ENCODE measurements around the gene CEP350. TPM values are rescaled to one million over a fixed set of nuclear protein-coding genes. Genes with fewer than 3 reads are reported as not detected.

Gene CEP350
- total RNA-seq, 1 experiment from 2014 or later, result 42.3 TPM

DNA sequence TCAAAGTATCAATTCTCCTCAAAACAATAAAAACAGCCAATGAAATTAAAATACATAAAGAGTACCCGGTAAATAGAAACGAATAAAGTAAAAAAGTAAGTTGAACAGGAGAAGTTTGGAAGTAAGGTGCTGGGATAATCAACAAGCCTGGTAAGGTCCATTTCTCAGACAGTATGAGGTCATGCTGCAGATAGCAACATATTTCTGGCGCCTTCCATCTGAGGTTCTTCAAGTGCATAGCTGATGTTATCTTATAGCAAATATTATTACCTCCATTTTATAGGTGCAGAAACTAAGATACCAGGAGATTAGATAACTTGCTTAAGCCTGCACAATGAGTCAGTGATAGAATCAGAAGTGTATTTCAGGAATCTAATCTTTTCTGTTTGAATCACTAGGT lies 23.7 kb upstream of the CEP350 start:
- Mint-ChIP-seq H3K27me3 (ENCODE audit: unreplicated experiment) (no peaks in the 10 kb centered on the region), H3K27ac (ENCODE audit: unreplicated experiment) (no peak overlapping the region), H3K9me3 (ENCODE audit: low read depth, unreplicated experiment) (no peaks in the 10 kb centered on the region), H3K36me3 (ENCODE audit: insufficient read depth, unreplicated experiment) (no peaks in the 10 kb centered on the region), H3K4me3 (ENCODE audit: low read depth, unreplicated experiment) (no peak overlapping the region), H3K4me1 (ENCODE audit: low read depth, unreplicated experiment) (peaks cover 18% of the 10 kb centered on the region)
- no peak for DNase-seq
- intact Hi-C loops (cut with micrococcal nuclease; ENCODE audit: unreplicated experiment), result loop anchor here (2.0 kb wide), 1 partner anchor 24 kb away; the partner anchor contains the start of gene CEP350
- TF ChIP-seq, protein P1, sequence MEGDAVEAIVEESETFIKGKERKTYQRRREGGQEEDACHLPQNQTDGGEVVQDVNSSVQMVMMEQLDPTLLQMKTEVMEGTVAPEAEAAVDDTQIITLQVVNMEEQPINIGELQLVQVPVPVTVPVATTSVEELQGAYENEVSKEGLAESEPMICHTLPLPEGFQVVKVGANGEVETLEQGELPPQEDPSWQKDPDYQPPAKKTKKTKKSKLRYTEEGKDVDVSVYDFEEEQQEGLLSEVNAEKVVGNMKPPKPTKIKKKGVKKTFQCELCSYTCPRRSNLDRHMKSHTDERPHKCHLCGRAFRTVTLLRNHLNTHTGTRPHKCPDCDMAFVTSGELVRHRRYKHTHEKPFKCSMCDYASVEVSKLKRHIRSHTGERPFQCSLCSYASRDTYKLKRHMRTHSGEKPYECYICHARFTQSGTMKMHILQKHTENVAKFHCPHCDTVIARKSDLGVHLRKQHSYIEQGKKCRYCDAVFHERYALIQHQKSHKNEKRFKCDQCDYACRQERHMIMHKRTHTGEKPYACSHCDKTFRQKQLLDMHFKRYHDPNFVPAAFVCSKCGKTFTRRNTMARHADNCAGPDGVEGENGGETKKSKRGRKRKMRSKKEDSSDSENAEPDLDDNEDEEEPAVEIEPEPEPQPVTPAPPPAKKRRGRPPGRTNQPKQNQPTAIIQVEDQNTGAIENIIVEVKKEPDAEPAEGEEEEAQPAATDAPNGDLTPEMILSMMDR (IDR thresholded peaks at IDR 0.05; ENCODE audit: unreplicated experiment), result no peak
- CTCF ChIA-PET, result interaction anchor here (1.0 kb wide), 1 partner anchor 156 kb away, joined by 3 read pairs; no protein-coding TSS in a partner anchor
- BruUV-seq (replicated peaks), result no TSS peak

DNA sequence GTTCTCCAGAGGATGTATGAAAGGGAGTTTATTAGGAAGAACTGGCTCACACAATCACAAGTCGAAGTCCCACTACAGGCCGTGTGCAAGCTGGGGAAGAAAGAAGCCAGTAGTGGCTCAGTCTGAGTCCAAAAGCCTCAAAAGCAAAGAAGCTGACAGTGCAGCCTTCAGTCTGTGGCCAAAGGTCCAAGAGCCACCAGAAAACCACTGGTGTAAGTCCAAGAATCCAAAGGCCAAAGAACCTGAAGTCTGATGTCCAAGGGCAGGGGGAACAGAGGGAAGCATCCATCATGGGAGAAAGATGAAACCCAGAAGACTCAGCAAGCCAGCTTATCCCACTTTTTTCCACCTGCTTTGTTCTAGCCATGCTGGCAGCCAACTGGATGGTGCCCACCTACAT lies 21.4 kb upstream of the CEP350 start:
- H3K27ac Mint-ChIP-seq (ENCODE audit: unreplicated experiment), result no peak overlapping the region
- no peaks in the 10 kb centered on the region for H3K36me3 Mint-ChIP-seq (ENCODE audit: insufficient read depth, unreplicated experiment)

GRCh38 chr1:179935909-179936496 lies 18.6 kb upstream of the CEP350 start:
- TF ChIP-seq, protein P1 (IDR thresholded peaks at IDR 0.05; ENCODE audit: unreplicated experiment), result no peak
- intact Hi-C loops (cut with micrococcal nuclease; ENCODE audit: unreplicated experiment), result no loop called here
- H3K27ac Mint-ChIP-seq (ENCODE audit: unreplicated experiment), result no peak overlapping the region
- H3K36me3 Mint-ChIP-seq (ENCODE audit: insufficient read depth, unreplicated experiment), result no peaks in the 10 kb centered on the region
- CTCF ChIA-PET, result no interaction called here
- BruUV-seq (replicated peaks), result no TSS peak
- H3K9me3 Mint-ChIP-seq (ENCODE audit: low read depth, unreplicated experiment), result no peaks in the 10 kb centered on the region
- H3K27me3 Mint-ChIP-seq (ENCODE audit: unreplicated experiment), result no peaks in the 10 kb centered on the region
- no peak overlapping the region for H3K4me3 Mint-ChIP-seq (ENCODE audit: low read depth, unreplicated experiment)
- H3K4me1 Mint-ChIP-seq (ENCODE audit: low read depth, unreplicated experiment), result peaks cover 7% of the 10 kb centered on the region
- no peak for DNase-seq

More for the DNA sequence above, 21.4 kb upstream of the CEP350 start:
- no TSS peak for BruUV-seq (replicated peaks)
- CTCF ChIA-PET, result no interaction called here
- H3K9me3 Mint-ChIP-seq (ENCODE audit: low read depth, unreplicated experiment), result no peaks in the 10 kb centered on the region
- no peak overlapping the region for H3K4me3 Mint-ChIP-seq (ENCODE audit: low read depth, unreplicated experiment)
- TF ChIP-seq, protein P1 (IDR thresholded peaks at IDR 0.05; ENCODE audit: unreplicated experiment), result no peak
- no peaks in the 10 kb centered on the region for H3K27me3 Mint-ChIP-seq (ENCODE audit: unreplicated experiment)
- peaks cover 17% of the 10 kb centered on the region for H3K4me1 Mint-ChIP-seq (ENCODE audit: low read depth, unreplicated experiment)
- intact Hi-C loops (cut with micrococcal nuclease; ENCODE audit: unreplicated experiment), result no loop called here
- no peak for DNase-seq

GRCh38 chr1:179937668-179938254 lies 16.8 kb upstream of the CEP350 start:
- Mint-ChIP-seq H3K9me3 (ENCODE audit: low read depth, unreplicated experiment) (no peaks in the 10 kb centered on the region), H3K4me3 (ENCODE audit: low read depth, unreplicated experiment) (no peak overlapping the region), H3K27me3 (ENCODE audit: unreplicated experiment) (no peaks in the 10 kb centered on the region), H3K4me1 (ENCODE audit: low read depth, unreplicated experiment) (peaks cover 7% of the 10 kb centered on the region), H3K27ac (ENCODE audit: unreplicated experiment) (no peak overlapping the region), H3K36me3 (ENCODE audit: insufficient read depth, unreplicated experiment) (no peaks in the 10 kb centered on the region)
- CTCF ChIA-PET, result no interaction called here
- intact Hi-C loops (cut with micrococcal nuclease; ENCODE audit: unreplicated experiment), result no loop called here
- TF ChIP-seq, protein P1 (IDR thresholded peaks at IDR 0.05; ENCODE audit: unreplicated experiment), result no peak
- DNase-seq, result no peak
- BruUV-seq (replicated peaks), result no TSS peak

Measured in Calu3 (cell line).